Panc1 (cell line): ENCODE data around the gene SPRED2. TPM values are rescaled to one million over a fixed set of nuclear protein-coding genes. Genes with fewer than 3 reads are reported as not detected.

Source experiments
- ATAC-seq: fragments of 200-7000 bp; cut with Tn5 transposase; 2 replicates; pipeline ENCODE4 v1.9.1; 2020; ENCODE audit warnings: mild to moderate bottlenecking, moderate library complexity
- BruUV-seq: library from RNA; stranded (reverse); fragments of 400-500 nt; replicated peaks from 2 replicates; lab custom pipeline; 2021; lab: Mats Ljungman, UMichigan
- CTCF ChIA-PET: fragments of 300-600 bp; sonication (Branson Sonifier 250); formaldehyde crosslinking; loops from one replicate; lab custom pipeline; 2022; ENCODE audit warnings: antibody characterized with exemption; lab: Charles Lee
- POLR2A ChIA-PET: fragments of 300-600 bp; sonication (Branson Sonifier 250); formaldehyde crosslinking; loops from one replicate; lab custom pipeline; 2022; ENCODE audit warnings: antibody characterized with exemption; lab: Charles Lee
- DNase-seq: peaks from one replicate; pipeline ENCODE4 v3.0.0-alpha.2; 2010; ENCODE audit warnings: low read depth, low spot score
- H3K27ac ChIP-seq: 2 replicates; pipeline ENCODE4 v1.5.1; 2011; ENCODE audit warnings: mild to moderate bottlenecking, low read length, inconsistent platforms
- H3K27me3 ChIP-seq: fragments of 200-500 bp; sonication (Bioruptor generic); 2 replicates; pipeline ENCODE4 v1.6.0; 2014; ENCODE audit warnings: low read length, inconsistent platforms; ENCODE audit not compliant: control insufficient read depth, insufficient read depth
- H3K36me3 ChIP-seq: fragments of 200-500 bp; sonication (Bioruptor generic); 2 replicates; pipeline ENCODE4 v1.5.1; 2014; ENCODE audit warnings: inconsistent platforms, mild to moderate bottlenecking, low read length, moderate library complexity; ENCODE audit not compliant: control insufficient read depth, insufficient read depth
- H3K4me1 ChIP-seq: 2 replicates; pipeline ENCODE4 v1.5.1; 2011; ENCODE audit warnings: inconsistent platforms, mild to moderate bottlenecking, low read length, moderate library complexity; ENCODE audit not compliant: control insufficient read depth, insufficient read depth
- H3K4me3 ChIP-seq, 2 experiments: 2 replicates each; pipeline ENCODE4 v1.5.1; 2011 to 2012; ENCODE audit warnings: low read depth in 2 of 2, low read length in 2 of 2, mild to moderate bottlenecking in 2 of 2, inconsistent platforms in 1 of 2, moderate library complexity in 1 of 2
- H3K9me3 ChIP-seq: fragments of 200-500 bp; sonication (Bioruptor generic); 2 replicates; pipeline ENCODE4 v1.5.1; 2014; ENCODE audit warnings: low read depth, mild to moderate bottlenecking, inconsistent platforms, low read length, moderate library complexity; ENCODE audit not compliant: control insufficient read depth, insufficient read depth
- POLR2AphosphoS5 ChIP-seq: IDR thresholded peaks from 2 replicates; pipeline ENCODE4 v1.6.1; 2012; ENCODE audit warnings: mild to moderate bottlenecking, low read depth, low read length, moderate library complexity
- REST ChIP-seq, 2 experiments: IDR thresholded peaks; 2 replicates each; pipeline ENCODE4 v1.6.1; 2011 to 2012; ENCODE audit warnings: low read depth in 2 of 2, control low read depth in 1 of 2, low read length in 1 of 2, mild to moderate bottlenecking in 1 of 2, moderate library complexity in 1 of 2; ENCODE audit not compliant: insufficient read depth in 1 of 2
- SIN3A ChIP-seq: IDR thresholded peaks from 2 replicates; pipeline ENCODE4 v1.6.1; 2012; ENCODE audit warnings: low read depth, mild to moderate bottlenecking, low read length, moderate library complexity, borderline replicate concordance; ENCODE audit not compliant: insufficient read depth
- TCF7L2 ChIP-seq: IDR thresholded peaks from 2 replicates; pipeline ENCODE4 v1.6.1; 2011; ENCODE audit warnings: mild to moderate bottlenecking, low read depth, low read length, inconsistent platforms
- in situ Hi-C: cut with HindIII; loops from 2 replicates; pipeline ENCODE4 v1.10.0; 2016; ENCODE audit warnings: low sequenced_read_pairs, low pct_unique_long_range_greater_than_20kb
- intact Hi-C: fragments of 100-400 bp; cut with micrococcal nuclease; formaldehyde crosslinking; loops from one replicate; pipeline ENCODE4 v1.10.0; 2022; ENCODE audit not compliant: unreplicated experiment
- total RNA-seq: library from RNA; stranded (reverse); gene quantifications from one replicate; pipeline ENCODE4 v1.2.1, GENCODE V29; 2021; ENCODE audit not compliant: unreplicated experiment
- TF ChIP-seq, protein P1 (sequence below): fragments of 450-650 bp; IDR thresholded peaks from 2 replicates; pipeline ENCODE4 v1.5.1; 2017; ENCODE audit warnings: mild to moderate bottlenecking

The SPRED2 gene
- total RNA-seq, 1 experiment from 2014 or later, result 60.1 TPM

GRCh38 chr2:65293376-65293775, 139.0 kb downstream of the SPRED2 start:
- Histone ChIP-seq H3K4me3 (no peak overlapping the region), H3K36me3 (no peaks in the 10 kb centered on the region), H3K27me3 (no peaks in the 10 kb centered on the region), H3K9me3 (no peaks in the 10 kb centered on the region), H3K27ac (no peak overlapping the region), H3K4me1 (no peaks in the 10 kb centered on the region)
- POLR2A ChIA-PET, result interaction anchor here (0.5 kb wide), 1 partner anchor 21 kb away, joined by 3 read pairs; no protein-coding TSS in a partner anchor
- in situ Hi-C loops (no loop called here), intact Hi-C loops (no loop called here)
- ATAC-seq, result no peak
- DNase-seq, result no peak
- CTCF ChIA-PET, result no interaction called here
- BruUV-seq, result no TSS peak
- TF ChIP-seq, protein P1, sequence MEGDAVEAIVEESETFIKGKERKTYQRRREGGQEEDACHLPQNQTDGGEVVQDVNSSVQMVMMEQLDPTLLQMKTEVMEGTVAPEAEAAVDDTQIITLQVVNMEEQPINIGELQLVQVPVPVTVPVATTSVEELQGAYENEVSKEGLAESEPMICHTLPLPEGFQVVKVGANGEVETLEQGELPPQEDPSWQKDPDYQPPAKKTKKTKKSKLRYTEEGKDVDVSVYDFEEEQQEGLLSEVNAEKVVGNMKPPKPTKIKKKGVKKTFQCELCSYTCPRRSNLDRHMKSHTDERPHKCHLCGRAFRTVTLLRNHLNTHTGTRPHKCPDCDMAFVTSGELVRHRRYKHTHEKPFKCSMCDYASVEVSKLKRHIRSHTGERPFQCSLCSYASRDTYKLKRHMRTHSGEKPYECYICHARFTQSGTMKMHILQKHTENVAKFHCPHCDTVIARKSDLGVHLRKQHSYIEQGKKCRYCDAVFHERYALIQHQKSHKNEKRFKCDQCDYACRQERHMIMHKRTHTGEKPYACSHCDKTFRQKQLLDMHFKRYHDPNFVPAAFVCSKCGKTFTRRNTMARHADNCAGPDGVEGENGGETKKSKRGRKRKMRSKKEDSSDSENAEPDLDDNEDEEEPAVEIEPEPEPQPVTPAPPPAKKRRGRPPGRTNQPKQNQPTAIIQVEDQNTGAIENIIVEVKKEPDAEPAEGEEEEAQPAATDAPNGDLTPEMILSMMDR, result no peak
- no peak for TF ChIP-seq TCF7L2
- no peak for TF ChIP-seq REST (IDR thresholded peaks at IDR 0.05; ENCODE audit: insufficient read depth in 1 of 2, low read depth in 2 of 2, low read length in 1 of 2)
- TF ChIP-seq POLR2AphosphoS5, result no peak
- no peak for TF ChIP-seq SIN3A

DNA sequence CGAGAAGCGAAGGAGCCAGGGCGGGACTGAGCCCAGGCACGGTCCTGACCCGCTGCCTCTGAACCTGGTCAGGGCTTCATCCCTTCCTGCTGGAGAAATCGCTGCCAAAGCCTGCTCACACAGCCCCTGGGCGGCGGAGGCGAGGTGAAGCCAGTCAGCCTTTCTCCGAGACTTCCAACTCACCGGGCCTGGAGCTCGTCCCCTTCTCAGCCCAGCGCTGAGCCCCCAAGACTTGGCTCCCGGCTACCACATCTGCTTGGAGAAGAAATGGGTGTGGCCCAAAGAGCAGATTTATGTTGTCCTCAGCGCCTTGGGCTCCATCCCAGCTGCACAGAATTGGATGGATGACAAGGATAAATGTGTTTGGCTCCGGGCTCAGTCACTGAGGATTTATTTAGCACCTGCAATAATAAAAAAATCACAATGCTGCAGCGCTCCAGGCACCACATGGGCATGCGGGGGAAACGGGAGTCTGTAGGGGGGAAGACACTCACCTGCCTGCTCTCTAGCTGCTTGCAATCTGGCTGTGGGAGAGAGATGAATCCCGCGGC, 139.9 kb downstream of the SPRED2 start:
- BruUV-seq, result no TSS peak
- intact Hi-C loops (no loop called here), in situ Hi-C loops (no loop called here)
- H3K4me3 ChIP-seq, result no peak overlapping the region
- no peaks in the 10 kb centered on the region for H3K9me3 ChIP-seq
- DNase-seq (no peak), ATAC-seq (no peak)
- ChIA-PET CTCF (interaction anchor here (0.7 kb wide), 1 partner anchor 8 kb away, joined by 3 read pairs; no protein-coding TSS in a partner anchor), POLR2A (no interaction called here)
- H3K36me3 ChIP-seq, result no peaks in the 10 kb centered on the region
- no peaks in the 10 kb centered on the region for H3K4me1 ChIP-seq
- no peak for TF ChIP-seq POLR2AphosphoS5
- no peak for TF ChIP-seq TCF7L2
- no peak for TF ChIP-seq REST (IDR thresholded peaks at IDR 0.05; ENCODE audit: insufficient read depth in 1 of 2, low read depth in 2 of 2, low read length in 1 of 2)
- TF ChIP-seq, protein P1, result no peak
- no peak for TF ChIP-seq SIN3A
- H3K27ac ChIP-seq, result no peak overlapping the region
- no peaks in the 10 kb centered on the region for H3K27me3 ChIP-seq
